HG02938 (cell line): ENCODE results near the gene PYGO2.

Source experiments
- ATAC-seq: cut with Tn5 transposase; IDR thresholded peaks from one replicate; pipeline ENCODE4 v1.9.1; 2021; ENCODE audit warnings: mild to moderate bottlenecking, moderate library complexity; ENCODE audit not compliant: unreplicated experiment

PYGO2 gene

GRCh38 chr1:154944401-154945159 lies 17.0 kb downstream of the PYGO2 start:
- ATAC-seq: no peak

- no peak for ATAC-seq
Measured at GRCh38 chr1:154943649-154944400, 17.8 kb downstream of the PYGO2 start.

- no peak for ATAC-seq
Measured at GRCh38 chr1:154941333-154942013, 20.1 kb downstream of the PYGO2 start.

GRCh38 chr1:154940651-154941194 lies 20.9 kb downstream of the PYGO2 start:
- no peak for ATAC-seq

- ATAC-seq: no peak
Measured at GRCh38 chr1:154940213-154940560, 21.4 kb downstream of the PYGO2 start.

- no peak for ATAC-seq
Measured at GRCh38 chr1:154938604-154939399, 22.8 kb downstream of the PYGO2 start.

GRCh38 chr1:154937988-154938386 lies 23.6 kb downstream of the PYGO2 start:
- ATAC-seq: no peak

GRCh38 chr1:154937085-154937987 lies 24.2 kb downstream of the PYGO2 start:
- peak; percentile 54 for ATAC-seq

- peak; percentile 64 for ATAC-seq
Measured at GRCh38 chr1:154936555-154937084, 25.0 kb downstream of the PYGO2 start, which contains the start of gene PMVK. Gene PMVK, minus strand, starts transcription at chr1:154936719. Its CDS starts 34 bp downstream, at chr1:154936685.

GRCh38 chr1:154935749-154936554 lies 25.6 kb downstream of the PYGO2 start:
- no peak for ATAC-seq

- ATAC-seq: no peak
Measured at GRCh38 chr1:154934358-154934948, 27.1 kb downstream of the PYGO2 start.

- no peak for ATAC-seq
Measured at GRCh38 chr1:154931940-154932487, 29.6 kb downstream of the PYGO2 start.

- ATAC-seq: no peak
Measured at GRCh38 chr1:154926201-154926600, 35.4 kb downstream of the PYGO2 start.

GRCh38 chr1:154925335-154926170 lies 36.0 kb downstream of the PYGO2 start:
- no peak for ATAC-seq

- ATAC-seq: no peak
Measured at GRCh38 chr1:154923695-154924094, 37.9 kb downstream of the PYGO2 start.

- ATAC-seq: no peak
Measured at GRCh38 chr1:154913273-154913672, 48.3 kb downstream of the PYGO2 start.

GRCh38 chr1:154912755-154913154 lies 48.8 kb downstream of the PYGO2 start:
- no peak for ATAC-seq
